ENCODE results near the gene TUT1. TPM values are rescaled to one million over a fixed set of nuclear protein-coding genes. Genes with fewer than 3 reads are reported as not detected.
"Not testable (repeated sequence)": the region's sequence is repeated elsewhere in the genome, so short reads cannot be mapped to it uniquely, and the experiment has no call there.

Gene TUT1
- total and polyA plus RNA-seq, 2 experiments from 2014 or later, result 6.1 to 12.1 TPM

- Histone ChIP-seq H3K27ac (no peak overlapping the region), H3K27me3 (replicated peaks; ENCODE audit: insufficient read depth) (no peaks in the 10 kb centered on the region), H3K4me2 (ENCODE audit: unreplicated experiment) (no peak overlapping the region), H3K4me1 (ENCODE audit: insufficient read depth) (peaks cover 21% of the 10 kb centered on the region), H3F3A (ENCODE audit: insufficient read depth) (peaks cover 71% of the 10 kb centered on the region), H2AFZ (no peak overlapping the region), H3K4me3 (no peak overlapping the region), H3K36me3 (ENCODE audit: low read depth) (peaks cover 80% of the 10 kb centered on the region), H3K9me3 (ENCODE audit: low read depth) (no peaks in the 10 kb centered on the region), H3K79me2 (ENCODE audit: insufficient read depth) (peaks cover 96% of the 10 kb centered on the region), H3K9ac (no peak overlapping the region), H3K9me2 (ENCODE audit: insufficient read depth) (no peaks in the 10 kb centered on the region), H4K20me1 (ENCODE audit: insufficient read depth) (no peaks in the 10 kb centered on the region; the same call in 1 of the 2 replicates)
- no peak for TF ChIP-seq EZH2 (IDR thresholded peaks at IDR 0.05; ENCODE audit: insufficient read depth, poor library complexity, severe bottlenecking)
- TF ChIP-seq EZH2phosphoT487 (IDR thresholded peaks at IDR 0.05; ENCODE audit: insufficient read depth, low read depth), result no peak
- in situ Hi-C loops (cut with MboI), result no loop called here
- 67 to 78% methylated on average over 8 of the region's 8 CpGs for WGBS, 2 experiments (ENCODE audit: low coverage in 1 of 2, low lambda C conversion rate in 2 of 2, missing lambda C conversion rate in 2 of 2)
- DNase-seq, result no peak
These were observed 24.2 kb downstream of the TUT1 start for GRCh38 chr11:62567018-62567633.

- H3K9me2 ChIP-seq (ENCODE audit: insufficient read depth), result no peaks in the 10 kb centered on the region
- peaks cover 74% of the 10 kb centered on the region for H3F3A ChIP-seq (ENCODE audit: insufficient read depth)
- H3K9ac ChIP-seq, result no peak overlapping the region
- no peaks in the 10 kb centered on the region for H3K9me3 ChIP-seq (ENCODE audit: low read depth)
- in situ Hi-C loops (cut with MboI), result no loop called here
- 0 out of 2 replicates have a peak overlapping the region, but pooled peaks have one; percentile 29 for H3K27ac ChIP-seq
- TF ChIP-seq EZH2 (IDR thresholded peaks at IDR 0.05; ENCODE audit: insufficient read depth, poor library complexity, severe bottlenecking), result no peak
- no peak for DNase-seq
- 97 to 98% methylated on average over 8 of the region's 8 CpGs for WGBS, 2 experiments (ENCODE audit: low coverage in 1 of 2, low lambda C conversion rate in 2 of 2, missing lambda C conversion rate in 2 of 2)
- no peak overlapping the region for H2AFZ ChIP-seq
- peaks cover 76% of the 10 kb centered on the region for H3K36me3 ChIP-seq (ENCODE audit: low read depth)
- no peak overlapping the region for H3K4me3 ChIP-seq
- H3K27me3 ChIP-seq (replicated peaks; ENCODE audit: insufficient read depth), result no peaks in the 10 kb centered on the region
- peaks cover 89% of the 10 kb centered on the region for H3K79me2 ChIP-seq (ENCODE audit: insufficient read depth)
- peaks cover 15% of the 10 kb centered on the region for H3K4me1 ChIP-seq (ENCODE audit: insufficient read depth)
- no peaks in the 10 kb centered on the region; the same call in 1 of the 2 replicates for H4K20me1 ChIP-seq (ENCODE audit: insufficient read depth)
- no peak overlapping the region for H3K4me2 ChIP-seq (ENCODE audit: unreplicated experiment)
These were observed 25.1 kb downstream of the TUT1 start for GRCh38 chr11:62566247-62566646.

GRCh38 chr11:62565100-62565802 lies 26.1 kb downstream of the TUT1 start:
- Histone ChIP-seq H4K20me1 (ENCODE audit: insufficient read depth) (no peaks in the 10 kb centered on the region; the same call in 1 of the 2 replicates), H3K9me2 (ENCODE audit: insufficient read depth) (no peaks in the 10 kb centered on the region), H3K27me3 (replicated peaks; ENCODE audit: insufficient read depth) (no peaks in the 10 kb centered on the region), H3K79me2 (ENCODE audit: insufficient read depth) (peaks cover 79% of the 10 kb centered on the region), H3K36me3 (ENCODE audit: low read depth) (peaks cover 66% of the 10 kb centered on the region), H2AFZ (no peak overlapping the region), H3F3A (ENCODE audit: insufficient read depth) (peaks cover 72% of the 10 kb centered on the region), H3K4me1 (ENCODE audit: insufficient read depth) (peaks cover 18% of the 10 kb centered on the region), H3K27ac (peak overlapping the region; percentile 29; the same call in 1 of the 2 replicates), H3K9me3 (ENCODE audit: low read depth) (no peaks in the 10 kb centered on the region), H3K4me2 (ENCODE audit: unreplicated experiment) (no peak overlapping the region), H3K4me3 (no peak overlapping the region), H3K9ac (no peak overlapping the region)
- 71 to 74% methylated on average over 5 of the region's 5 CpGs for WGBS, 2 experiments (ENCODE audit: low coverage in 1 of 2, low lambda C conversion rate in 2 of 2, missing lambda C conversion rate in 2 of 2)
- DNase-seq, result no peak
- TF ChIP-seq EZH2 (IDR thresholded peaks at IDR 0.05; ENCODE audit: insufficient read depth, poor library complexity, severe bottlenecking), result no peak
- no peak for TF ChIP-seq EZH2phosphoT487 (IDR thresholded peaks at IDR 0.05; ENCODE audit: insufficient read depth, low read depth)
- in situ Hi-C loops (cut with MboI), result no loop called here

GRCh38 chr11:62561677-62562230 lies 29.6 kb downstream of the TUT1 start:
- H3K9me3 ChIP-seq (ENCODE audit: low read depth); H3K9ac ChIP-seq: not testable (repeated sequence)

More at GRCh38 chr11:62561677-62562230, 29.6 kb downstream of the TUT1 start:
- Histone ChIP-seq H3K27ac (peak overlapping the region; percentile 86), H3F3A (ENCODE audit: insufficient read depth) (peaks cover 79% of the 10 kb centered on the region), H3K4me1 (ENCODE audit: insufficient read depth) (peaks cover 31% of the 10 kb centered on the region), H3K36me3 (ENCODE audit: low read depth) (peaks cover 54% of the 10 kb centered on the region), H3K79me2 (ENCODE audit: insufficient read depth) (peaks cover 71% of the 10 kb centered on the region)
- DNase-seq; H2AFZ ChIP-seq; in situ Hi-C loops (cut with MboI); H3K4me3 ChIP-seq; H3K4me2 ChIP-seq (ENCODE audit: unreplicated experiment); H4K20me1 ChIP-seq (ENCODE audit: insufficient read depth); H3K9me2 ChIP-seq (ENCODE audit: insufficient read depth); H3K27me3 ChIP-seq (replicated peaks; ENCODE audit: insufficient read depth): not testable (repeated sequence)
- WGBS, 2 experiments (ENCODE audit: low coverage in 1 of 2, low lambda C conversion rate in 2 of 2, missing lambda C conversion rate in 2 of 2), result 72% methylated on average over 3 of the region's 3 CpGs

Data from GM23248 (cell line).